Left ventricle myocardium superior (tissue), 1 donor: Measurements from ENCODE around the gene PLXND1. TPM values are rescaled to one million over a fixed set of nuclear protein-coding genes. Genes with fewer than 3 reads are reported as not detected.

ENCODE experiments used
- ATAC-seq: fragments of 200-7000 bp; cut with Tn5 transposase; one replicate; pipeline ENCODE4 v1.9.1; 2020; ENCODE audit warnings: mild to moderate bottlenecking, moderate library complexity
- DNase-seq: peaks from one replicate; pipeline ENCODE4 v3.0.0-alpha.2; 2020
- intact Hi-C: fragments of 100-400 bp; cut with micrococcal nuclease; formaldehyde crosslinking; loops from one replicate; pipeline ENCODE4 v1.11.0; 2022
- total RNA-seq: library from RNA; stranded (reverse); fragmentation: NEBNext Ultra II Directional; extraction: Animal tissue kit (Norgen Biotek cat#: 25700); gene quantifications from one replicate; pipeline ENCODE4 v1.2.1, GENCODE V29; 2021
- donor health status: DM: no; HTN: yes; CAD: no; lungs with severe emphysema.

PLXND1 gene
- total RNA-seq, 1 donor from 2014 or later = 56.6 TPM

- intact Hi-C loops = loop anchor here (10.0 kb wide), 1 partner anchor 134 kb away; no protein-coding TSS in a partner anchor
- ATAC-seq (no peak), DNase-seq (no peak)
Measured at GRCh38 chr3:129629011-129629410, 22.5 kb upstream of the PLXND1 start.

GRCh38 chr3:129628169-129628522 is 21.7 kb upstream of the PLXND1 start:
- ATAC-seq = peak; percentile 0
- intact Hi-C loops = loop anchor here (10.0 kb wide), 1 partner anchor 133 kb away; no protein-coding TSS in a partner anchor
- DNase-seq = no peak

GRCh38 chr3:129627350-129628168 is 21.1 kb upstream of the PLXND1 start:
- DNase-seq = peak; percentile 75
- intact Hi-C loops = loop anchor here (10.0 kb wide), 1 partner anchor 133 kb away; no protein-coding TSS in a partner anchor
- ATAC-seq = peak; percentile 53

GRCh38 chr3:129626744-129627349 is 20.4 kb upstream of the PLXND1 start:
- ATAC-seq = peak; percentile 90
- intact Hi-C loops = loop anchor here (10.0 kb wide), 1 partner anchor 132 kb away; no protein-coding TSS in a partner anchor
- peak; percentile 98 for DNase-seq

GRCh38 chr3:129625072-129625874 is 18.8 kb upstream of the PLXND1 start:
- intact Hi-C loops = loop anchor here (10.0 kb wide), 1 partner anchor 130 kb away; no protein-coding TSS in a partner anchor
- DNase-seq = no peak
- no peak for ATAC-seq

GRCh38 chr3:129624347-129625071 is 18.0 kb upstream of the PLXND1 start:
- intact Hi-C loops = loop anchor here (10.0 kb wide), 1 partner anchor 130 kb away; no protein-coding TSS in a partner anchor
- DNase-seq (peak; percentile 60), ATAC-seq (no peak)

GRCh38 chr3:129623447-129624118 is 17.1 kb upstream of the PLXND1 start:
- DNase-seq (peak; percentile 80), ATAC-seq (peak; percentile 1)
- intact Hi-C loops = loop anchor here (10.0 kb wide), 1 partner anchor 129 kb away; no protein-coding TSS in a partner anchor

GRCh38 chr3:129622933-129623332 is 16.5 kb upstream of the PLXND1 start:
- DNase-seq (no peak), ATAC-seq (no peak)
- intact Hi-C loops = loop anchor here (10.0 kb wide), 1 partner anchor 128 kb away; no protein-coding TSS in a partner anchor

- DNase-seq (no peak), ATAC-seq (no peak)
- intact Hi-C loops = loop anchor here (10.0 kb wide), 1 partner anchor 128 kb away; no protein-coding TSS in a partner anchor
Measured at GRCh38 chr3:129622226-129622874, 15.9 kb upstream of the PLXND1 start.

GRCh38 chr3:129621626-129622225 is 15.2 kb upstream of the PLXND1 start:
- intact Hi-C loops = loop anchor here (10.0 kb wide), 1 partner anchor 127 kb away; no protein-coding TSS in a partner anchor
- ATAC-seq (no peak), DNase-seq (no peak)

- no peak for DNase-seq
Measured at GRCh38 chr3:129620828-129621559, 14.5 kb upstream of the PLXND1 start.

GRCh38 chr3:129619726-129620162 is 13.3 kb upstream of the PLXND1 start:
- intact Hi-C loops = loop anchor here (10.0 kb wide), 1 partner anchor 125 kb away; no protein-coding TSS in a partner anchor
- no peak for ATAC-seq
- no peak for DNase-seq

More at GRCh38 chr3:129620828-129621559, 14.5 kb upstream of the PLXND1 start:
- intact Hi-C loops = loop anchor here (10.0 kb wide), 1 partner anchor 126 kb away; no protein-coding TSS in a partner anchor
- no peak for ATAC-seq

- DNase-seq (no peak), ATAC-seq (no peak)
- intact Hi-C loops = no loop called here
Measured at GRCh38 chr3:129618901-129619671, 12.6 kb upstream of the PLXND1 start.

GRCh38 chr3:129618186-129618820 is 11.8 kb upstream of the PLXND1 start:
- intact Hi-C loops = no loop called here
- no peak for DNase-seq
- peak; percentile 20 for ATAC-seq
